Left ventricle myocardium superior (tissue), 1 donor: Measurements from ENCODE around the gene DNAH14. TPM values are rescaled to one million over a fixed set of nuclear protein-coding genes. Genes with fewer than 3 reads are reported as not detected.

Experiments used
- ATAC-seq: fragments of 200-7000 bp; cut with Tn5 transposase; one replicate; pipeline ENCODE4 v1.9.1; 2020; ENCODE audit warnings: mild to moderate bottlenecking, moderate library complexity
- DNase-seq: peaks from one replicate; pipeline ENCODE4 v3.0.0-alpha.2; 2020
- intact Hi-C: fragments of 100-400 bp; cut with micrococcal nuclease; formaldehyde crosslinking; loops from one replicate; pipeline ENCODE4 v1.11.0; 2022
- total RNA-seq: library from RNA; stranded (reverse); fragmentation: NEBNext Ultra II Directional; extraction: Animal tissue kit (Norgen Biotek cat#: 25700); gene quantifications from one replicate; pipeline ENCODE4 v1.2.1, GENCODE V29; 2021
- donor health status: DM: no; HTN: yes; CAD: no; lungs with severe emphysema.

DNAH14 gene
- total RNA-seq, 1 donor from 2014 or later = 5.5 TPM

GRCh38 chr1:225412321-225412720 lies 482.8 kb downstream of the DNAH14 start:
- intact Hi-C loops = no loop called here
- DNase-seq (no peak), ATAC-seq (no peak)

- no peak for ATAC-seq
- no peak for DNase-seq
- intact Hi-C loops = no loop called here
Observed at GRCh38 chr1:225412803-225413351, 483.4 kb downstream of the DNAH14 start.

GRCh38 chr1:225413708-225414375 lies 484.4 kb downstream of the DNAH14 start:
- intact Hi-C loops = no loop called here
- no peak for DNase-seq
- no peak for ATAC-seq

- no peak for ATAC-seq
- intact Hi-C loops = no loop called here
- no peak for DNase-seq
Observed at GRCh38 chr1:225415307-225415706, 485.8 kb downstream of the DNAH14 start.

GRCh38 chr1:225415967-225416745 lies 486.7 kb downstream of the DNAH14 start:
- ATAC-seq (no peak), DNase-seq (no peak)
- intact Hi-C loops = no loop called here

GRCh38 chr1:225418059-225418458 lies 488.6 kb downstream of the DNAH14 start:
- intact Hi-C loops = no loop called here
- ATAC-seq (no peak), DNase-seq (no peak)

GRCh38 chr1:225418598-225418997 lies 489.1 kb downstream of the DNAH14 start:
- intact Hi-C loops = no loop called here
- DNase-seq = no peak
- no peak for ATAC-seq

- intact Hi-C loops = no loop called here
- no peak for ATAC-seq
- no peak for DNase-seq
Observed at GRCh38 chr1:225422031-225422605, 492.6 kb downstream of the DNAH14 start.

- ATAC-seq = no peak
- DNase-seq = no peak
- intact Hi-C loops = no loop called here
Observed at GRCh38 chr1:225422795-225423517, 493.5 kb downstream of the DNAH14 start.

- intact Hi-C loops = no loop called here
- ATAC-seq = no peak
- no peak for DNase-seq
Observed at GRCh38 chr1:225423518-225423855, 494.0 kb downstream of the DNAH14 start.

GRCh38 chr1:225424562-225425200 lies 495.2 kb downstream of the DNAH14 start:
- intact Hi-C loops = no loop called here
- DNase-seq = no peak
- no peak for ATAC-seq

- DNase-seq (no peak), ATAC-seq (no peak)
- intact Hi-C loops = no loop called here
Observed at GRCh38 chr1:225425201-225425786, 495.8 kb downstream of the DNAH14 start.

- DNase-seq = peak; percentile 53
- intact Hi-C loops = no loop called here
- peak; percentile 11 for ATAC-seq
Observed at GRCh38 chr1:225426395-225427234, 497.1 kb downstream of the DNAH14 start.

- ATAC-seq (peak; percentile 47), DNase-seq (peak; percentile 65)
- intact Hi-C loops = no loop called here
Observed at GRCh38 chr1:225427235-225428067, 498.0 kb downstream of the DNAH14 start, which contains the start of gene LBR. Gene LBR (minus strand): TSS chr1:225428038. CDS start chr1:225424075, 3,963 bp downstream.

- peak; percentile 97 for ATAC-seq
- intact Hi-C loops = no loop called here
- DNase-seq = peak; percentile 95
Observed at GRCh38 chr1:225428068-225428880, 498.8 kb downstream of the DNAH14 start.

- ATAC-seq (no peak), DNase-seq (no peak)
- intact Hi-C loops = no loop called here
Observed at GRCh38 chr1:225428881-225429455, 499.5 kb downstream of the DNAH14 start.
